Astrocyte (in vitro differentiated cells and primary cell): ENCODE results near the gene COL4A4. TPM values are rescaled to one million over a fixed set of nuclear protein-coding genes. Genes with fewer than 3 reads are reported as not detected.

Experiments
- DNase-seq: peaks from one replicate; pipeline ENCODE4 v3.0.0-alpha.2; 2010; ENCODE audit warnings: low read depth
- FAIRE-seq: peaks from 2 replicates; lab custom pipeline; 2011; peaks lifted over from hg19 to GRCh38; lab: Jason Lieb, UNC
- H2AFZ ChIP-seq: 2 replicates; pipeline ENCODE4 v1.6.0; 2012; ENCODE audit warnings: low read depth, low read length, inconsistent platforms
- H3K27ac ChIP-seq: 2 replicates; pipeline ENCODE4 v1.5.1; 2011; ENCODE audit warnings: low read depth, low read length, inconsistent platforms
- H3K27me3 ChIP-seq: 2 replicates; pipeline ENCODE4 v1.6.0; 2011; ENCODE audit warnings: low read length, inconsistent platforms; ENCODE audit not compliant: insufficient read depth
- H3K36me3 ChIP-seq: 2 replicates; pipeline ENCODE4 v1.5.1; 2011; ENCODE audit warnings: low read length, inconsistent platforms; ENCODE audit not compliant: insufficient read depth
- H3K4me1 ChIP-seq: 2 replicates; pipeline ENCODE4 v1.5.1; 2011; ENCODE audit warnings: low read length, inconsistent platforms; ENCODE audit not compliant: insufficient read depth
- H3K4me2 ChIP-seq: 2 replicates; pipeline ENCODE4 v1.6.0; 2012; ENCODE audit warnings: low read length, inconsistent platforms
- H3K4me3 ChIP-seq: 2 replicates; pipeline ENCODE4 v1.5.1; 2011; ENCODE audit warnings: low read depth, mild to moderate bottlenecking, low read length, inconsistent platforms; ENCODE audit not compliant: insufficient read depth
- H3K79me2 ChIP-seq: 2 replicates; pipeline ENCODE4 v1.6.0; 2012; ENCODE audit warnings: mild to moderate bottlenecking, low read length, inconsistent platforms; ENCODE audit not compliant: insufficient read depth
- H3K9ac ChIP-seq: 2 replicates; pipeline ENCODE4 v1.6.0; 2012; ENCODE audit warnings: mild to moderate bottlenecking, low read length, inconsistent platforms
- H3K9me3 ChIP-seq: 2 replicates; pipeline ENCODE4 v1.5.1; 2012; ENCODE audit warnings: low read depth, mild to moderate bottlenecking, low read length, inconsistent platforms; ENCODE audit not compliant: insufficient read depth
- H4K20me1 ChIP-seq: 2 replicates; pipeline ENCODE4 v1.6.0; 2012; ENCODE audit warnings: low read length, inconsistent platforms; ENCODE audit not compliant: insufficient read depth
- H3K27ac Mint-ChIP-seq: one replicate; pipeline ENCODE4 v1.8.0; 2021; ENCODE audit warnings: mild to moderate bottlenecking, mixed read lengths; ENCODE audit not compliant: unreplicated experiment
- H3K27me3 Mint-ChIP-seq: one replicate; pipeline ENCODE4 v1.8.0; 2021; ENCODE audit warnings: low read depth, mixed read lengths; ENCODE audit not compliant: unreplicated experiment
- H3K36me3 Mint-ChIP-seq: one replicate; pipeline ENCODE4 v1.8.0; 2021; ENCODE audit warnings: low read depth, mixed read lengths; ENCODE audit not compliant: unreplicated experiment
- H3K4me1 Mint-ChIP-seq: one replicate; pipeline ENCODE4 v1.8.0; 2021; ENCODE audit warnings: low read depth, mixed read lengths; ENCODE audit not compliant: unreplicated experiment
- H3K4me3 Mint-ChIP-seq: one replicate; pipeline ENCODE4 v1.8.0; 2021; ENCODE audit warnings: mild to moderate bottlenecking, moderate library complexity, mixed read lengths; ENCODE audit not compliant: unreplicated experiment
- H3K9me3 Mint-ChIP-seq: one replicate; pipeline ENCODE4 v1.8.0; 2021; ENCODE audit warnings: mild to moderate bottlenecking, mixed read lengths; ENCODE audit not compliant: unreplicated experiment
- CTCF ChIP-seq: IDR thresholded peaks from 2 replicates; pipeline ENCODE4 v1.5.1; 2011; ENCODE audit warnings: low read depth, mild to moderate bottlenecking, inconsistent platforms, low read length, moderate library complexity; ENCODE audit not compliant: insufficient read depth
- EZH2 ChIP-seq: IDR thresholded peaks from 2 replicates; pipeline ENCODE4 v1.6.1; 2012; ENCODE audit warnings: mild to moderate bottlenecking, low read length, inconsistent platforms; ENCODE audit not compliant: insufficient read depth
- total RNA-seq: library from RNA; stranded (reverse); gene quantifications from 2 replicates; pipeline ENCODE4 v1.2.1, GENCODE V29; 2021

Gene COL4A4
- total RNA-seq, 1 donor from 2014 or later = 0.36 TPM

GRCh38 chr2:227118353-227118752 is 45.7 kb downstream of the COL4A4 start:
- peaks cover 9% of the 10 kb centered on the region for H3K4me1 Mint-ChIP-seq
- H2AFZ ChIP-seq = no peak overlapping the region

GRCh38 chr2:227117852-227118251 is 46.2 kb downstream of the COL4A4 start:
- no peak overlapping the region for H2AFZ ChIP-seq
- no peak for FAIRE-seq

More at GRCh38 chr2:227118353-227118752, 45.7 kb downstream of the COL4A4 start:
- no peak for TF ChIP-seq CTCF
- TF ChIP-seq EZH2 = no peak
- no peaks in the 10 kb centered on the region for H3K79me2 ChIP-seq
- no peak overlapping the region for H3K4me2 ChIP-seq
- H3K27me3 ChIP-seq = no peaks in the 10 kb centered on the region
- H3K9me3 Mint-ChIP-seq = no peaks in the 10 kb centered on the region
- no peaks in the 10 kb centered on the region for H3K36me3 Mint-ChIP-seq
- no peaks in the 10 kb centered on the region for H3K9me3 ChIP-seq
- H3K4me3 Mint-ChIP-seq = no peak overlapping the region
- H3K27ac ChIP-seq = no peak overlapping the region
- peak overlapping the region; percentile 47 for H3K27ac Mint-ChIP-seq
- no peaks in the 10 kb centered on the region for H3K36me3 ChIP-seq
- FAIRE-seq (no peak), DNase-seq (no peak)
- H3K9ac ChIP-seq = no peak overlapping the region
- H4K20me1 ChIP-seq = no peaks in the 10 kb centered on the region
- H3K27me3 Mint-ChIP-seq = no peaks in the 10 kb centered on the region
- no peak overlapping the region for H3K4me3 ChIP-seq
- H3K4me1 ChIP-seq = no peaks in the 10 kb centered on the region

More at GRCh38 chr2:227117852-227118251, 46.2 kb downstream of the COL4A4 start:
- Mint-ChIP-seq H3K4me1 (peaks cover 9% of the 10 kb centered on the region), H3K27me3 (no peaks in the 10 kb centered on the region), H3K4me3 (no peak overlapping the region), H3K9me3 (no peaks in the 10 kb centered on the region), H3K27ac (no peak overlapping the region), H3K36me3 (no peaks in the 10 kb centered on the region)
- no peaks in the 10 kb centered on the region for H3K9me3 ChIP-seq
- no peak for DNase-seq
- H3K4me3 ChIP-seq = no peak overlapping the region
- H3K9ac ChIP-seq = no peak overlapping the region
- H3K27ac ChIP-seq = no peak overlapping the region
- H3K79me2 ChIP-seq = no peaks in the 10 kb centered on the region
- no peaks in the 10 kb centered on the region for H3K27me3 ChIP-seq
- no peak overlapping the region for H3K4me2 ChIP-seq
- TF ChIP-seq CTCF = no peak
- no peak for TF ChIP-seq EZH2
- H3K36me3 ChIP-seq = no peaks in the 10 kb centered on the region
- H3K4me1 ChIP-seq = no peaks in the 10 kb centered on the region
- no peaks in the 10 kb centered on the region for H4K20me1 ChIP-seq
